GM12892 (cell line): ENCODE data around the gene SP4.

Source experiments
- POLR2A ChIP-seq: IDR thresholded peaks from 2 replicates; pipeline ENCODE4 v1.6.1; 2011; ENCODE audit warnings: low read depth, low read length, control low read depth
- POLR2AphosphoS5 ChIP-seq: IDR thresholded peaks from 2 replicates; pipeline ENCODE4 v1.6.1; 2011; ENCODE audit warnings: low read depth, low read length, control low read depth
- TAF1 ChIP-seq: IDR thresholded peaks from 2 replicates; pipeline ENCODE4 v1.6.1; 2011; ENCODE audit warnings: low read depth, mild to moderate bottlenecking, control low read depth, low read length, borderline replicate concordance

- no peak for TF ChIP-seq POLR2A
- no peak for TF ChIP-seq TAF1
- TF ChIP-seq POLR2AphosphoS5 = no peak
These were observed 115.8 kb downstream of the SP4 start for GRCh38 chr7:21543528-21544302.
